ENCODE measurements around the gene CALB2. TPM values are rescaled to one million over a fixed set of nuclear protein-coding genes. Genes with fewer than 3 reads are reported as not detected.

CALB2 gene
- total RNA-seq, 1 experiment from 2014 or later, result 5.5 TPM

DNA sequence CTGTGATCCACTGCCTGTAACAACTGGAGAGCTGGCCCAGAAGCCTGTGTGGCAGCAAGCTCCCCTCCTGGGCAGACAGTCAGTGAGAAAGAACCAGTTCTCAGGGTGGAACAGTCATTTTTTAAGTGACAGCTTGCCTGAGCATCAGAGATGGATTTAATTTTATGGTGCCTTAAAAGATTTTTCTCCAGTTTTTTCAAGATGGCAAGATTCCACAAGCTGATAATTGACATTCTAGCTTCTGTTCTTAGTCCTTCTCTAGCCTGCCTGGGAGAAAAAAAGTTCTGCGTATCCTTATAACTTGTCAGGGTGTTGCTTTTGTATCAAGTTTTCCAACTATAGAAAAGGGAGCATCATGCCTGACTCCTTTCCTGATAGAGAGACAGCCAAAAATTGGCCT lies 21.2 kb downstream of the CALB2 start:
- TF ChIP-seq YY1 (IDR thresholded peaks at IDR 0.05; ENCODE audit: extremely low read depth, insufficient replicate concordance, low read depth, low read length) (no peak), FOSL1 (IDR thresholded peaks at IDR 0.05; ENCODE audit: low read depth) (no peak), POLR2A (IDR thresholded peaks at IDR 0.05; ENCODE audit: borderline replicate concordance, extremely low read depth, insufficient read depth, insufficient read length) (no peak), ZNF274 (IDR thresholded peaks at IDR 0.05; ENCODE audit: low read depth, low read length) (no peak), SP1 (IDR thresholded peaks at IDR 0.05; ENCODE audit: low read depth) (no peak)
- TF ChIP-seq, protein P1, sequence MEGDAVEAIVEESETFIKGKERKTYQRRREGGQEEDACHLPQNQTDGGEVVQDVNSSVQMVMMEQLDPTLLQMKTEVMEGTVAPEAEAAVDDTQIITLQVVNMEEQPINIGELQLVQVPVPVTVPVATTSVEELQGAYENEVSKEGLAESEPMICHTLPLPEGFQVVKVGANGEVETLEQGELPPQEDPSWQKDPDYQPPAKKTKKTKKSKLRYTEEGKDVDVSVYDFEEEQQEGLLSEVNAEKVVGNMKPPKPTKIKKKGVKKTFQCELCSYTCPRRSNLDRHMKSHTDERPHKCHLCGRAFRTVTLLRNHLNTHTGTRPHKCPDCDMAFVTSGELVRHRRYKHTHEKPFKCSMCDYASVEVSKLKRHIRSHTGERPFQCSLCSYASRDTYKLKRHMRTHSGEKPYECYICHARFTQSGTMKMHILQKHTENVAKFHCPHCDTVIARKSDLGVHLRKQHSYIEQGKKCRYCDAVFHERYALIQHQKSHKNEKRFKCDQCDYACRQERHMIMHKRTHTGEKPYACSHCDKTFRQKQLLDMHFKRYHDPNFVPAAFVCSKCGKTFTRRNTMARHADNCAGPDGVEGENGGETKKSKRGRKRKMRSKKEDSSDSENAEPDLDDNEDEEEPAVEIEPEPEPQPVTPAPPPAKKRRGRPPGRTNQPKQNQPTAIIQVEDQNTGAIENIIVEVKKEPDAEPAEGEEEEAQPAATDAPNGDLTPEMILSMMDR (IDR thresholded peaks at IDR 0.05 in 2 of 3, conservative IDR thresholded peaks at IDR 0.05 in 1 of 3; ENCODE audit: borderline replicate concordance in 1 of 3, insufficient read depth in 1 of 3, low read depth in 2 of 3, low read length in 2 of 3), result no peak
- TF ChIP-seq, protein P2, sequence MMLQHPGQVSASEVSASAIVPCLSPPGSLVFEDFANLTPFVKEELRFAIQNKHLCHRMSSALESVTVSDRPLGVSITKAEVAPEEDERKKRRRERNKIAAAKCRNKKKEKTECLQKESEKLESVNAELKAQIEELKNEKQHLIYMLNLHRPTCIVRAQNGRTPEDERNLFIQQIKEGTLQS (IDR thresholded peaks at IDR 0.05), result no peak

DNA sequence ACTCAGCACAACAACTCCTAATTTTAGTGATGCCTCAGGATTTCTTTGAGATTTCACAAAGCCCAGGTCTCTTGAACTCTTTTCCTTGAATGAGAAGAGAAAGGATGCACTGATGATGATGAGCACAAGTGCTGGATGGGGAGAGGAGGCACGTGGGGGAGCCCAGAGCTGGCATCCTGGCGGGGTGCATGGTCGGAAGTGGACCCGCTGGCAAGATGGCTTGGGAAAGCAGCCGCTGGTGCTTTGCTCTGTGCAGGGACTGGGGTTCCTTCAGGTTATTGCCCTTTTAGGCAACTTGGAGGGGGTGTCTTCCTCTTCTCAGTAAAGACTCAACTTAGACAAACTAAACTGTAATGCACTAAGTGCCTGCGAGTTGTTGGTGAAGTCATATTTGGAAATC lies 22.3 kb downstream of the CALB2 start:
- no peak overlapping the region for H3K9ac ChIP-seq (ENCODE audit: low read length)
- intact Hi-C loops (cut with micrococcal nuclease), result no loop called here
- H3K4me2 ChIP-seq (ENCODE audit: low read length), result no peak overlapping the region
- no peaks in the 10 kb centered on the region for H3K9me3 ChIP-seq (ENCODE audit: control insufficient read depth in 1 of 2, insufficient read depth in 1 of 2, low read depth in 1 of 2, low read length in 2 of 2)
- no TSS peak for BruUV-seq (replicated peaks)
- H2AFZ ChIP-seq (ENCODE audit: low read depth, low read length, poor library complexity, severe bottlenecking), result no peak overlapping the region
- ATAC-seq, result no peak
- CTCF ChIA-PET, result no interaction called here
- RAD21 ChIA-PET (ENCODE audit: low non-redundant PET in 1 of 2, low total read pairs in 2 of 2, uncharacterized antibody in 2 of 2, unreplicated experiment in 2 of 2), result no interaction called here
- DNase-seq (ENCODE audit: low read depth, low spot score), result no peak
- H3K4me3 ChIP-seq (replicated peaks in 1 of 2; ENCODE audit: low read depth in 1 of 2, low read length in 2 of 2), result no peak overlapping the region
- no peak overlapping the region for H3K27ac ChIP-seq (ENCODE audit: low read depth, low read length)
- no peaks in the 10 kb centered on the region for H3K4me1 ChIP-seq (ENCODE audit: control insufficient read depth in 1 of 2, insufficient read depth in 2 of 2, low read length in 2 of 2)
- H3K36me3 ChIP-seq (ENCODE audit: control insufficient read depth in 1 of 2, insufficient read depth in 2 of 2, low read length in 2 of 2), result no peaks in the 10 kb centered on the region
- H3K79me2 ChIP-seq (ENCODE audit: insufficient read depth, low read length), result no peaks in the 10 kb centered on the region
- H4K20me1 ChIP-seq (ENCODE audit: insufficient read depth), result no peaks in the 10 kb centered on the region
- TF ChIP-seq ZNF274 (IDR thresholded peaks at IDR 0.05; ENCODE audit: low read depth, low read length) (no peak), EZH2phosphoT487 (IDR thresholded peaks at IDR 0.05; ENCODE audit: borderline replicate concordance) (no peak), POLR2A (IDR thresholded peaks at IDR 0.05; ENCODE audit: borderline replicate concordance, extremely low read depth, insufficient read depth, insufficient read length) (no peak), EZH2 (IDR thresholded peaks at IDR 0.05) (no peak), ELF1 (IDR thresholded peaks at IDR 0.05; ENCODE audit: borderline replicate concordance, low read depth) (no peak), SIN3A (IDR thresholded peaks at IDR 0.05; ENCODE audit: low read depth) (no peak), CBX3 (IDR thresholded peaks at IDR 0.05; ENCODE audit: low read depth) (no peak), POLR2AphosphoS5 (IDR thresholded peaks at IDR 0.05; ENCODE audit: low read depth, low read length) (no peak), RAD21 (IDR thresholded peaks at IDR 0.05; ENCODE audit: low read depth) (no peak), FOSL1 (IDR thresholded peaks at IDR 0.05; ENCODE audit: low read depth) (no peak), TCF7L2 (IDR thresholded peaks at IDR 0.05; ENCODE audit: borderline replicate concordance, extremely low read depth, insufficient read depth, insufficient read length) (no peak), JUND (IDR thresholded peaks at IDR 0.05) (no peak)
- TF ChIP-seq, protein P2 (IDR thresholded peaks at IDR 0.05), result no peak
- TF ChIP-seq, protein P1 (IDR thresholded peaks at IDR 0.05 in 2 of 3, conservative IDR thresholded peaks at IDR 0.05 in 1 of 3; ENCODE audit: borderline replicate concordance in 1 of 3, insufficient read depth in 1 of 3, low read depth in 2 of 3, low read length in 2 of 3), result no peak
- no peaks in the 10 kb centered on the region for H3K9me2 ChIP-seq (ENCODE audit: insufficient read depth)
- POLR2A ChIA-PET, result no interaction called here
- H3K27me3 ChIP-seq (ENCODE audit: insufficient read depth, low read length), result peaks cover 7% of the 10 kb centered on the region; the same call in 1 of the 2 replicates

More for the DNA sequence above, 21.2 kb downstream of the CALB2 start:
- Histone ChIP-seq H2AFZ (ENCODE audit: low read depth, low read length, poor library complexity, severe bottlenecking) (no peak overlapping the region), H3K4me2 (ENCODE audit: low read length) (no peak overlapping the region), H3K9ac (ENCODE audit: low read length) (no peak overlapping the region), H3K4me3 (replicated peaks in 1 of 2; ENCODE audit: low read depth in 1 of 2, low read length in 2 of 2) (no peak overlapping the region), H3K27ac (ENCODE audit: low read depth, low read length) (no peak overlapping the region), H3K4me1 (ENCODE audit: control insufficient read depth in 1 of 2, insufficient read depth in 2 of 2, low read length in 2 of 2) (no peaks in the 10 kb centered on the region), H3K27me3 (ENCODE audit: insufficient read depth, low read length) (peaks cover 7% of the 10 kb centered on the region; the same call in 1 of the 2 replicates), H3K36me3 (ENCODE audit: control insufficient read depth in 1 of 2, insufficient read depth in 2 of 2, low read length in 2 of 2) (no peaks in the 10 kb centered on the region), H3K9me3 (ENCODE audit: control insufficient read depth in 1 of 2, insufficient read depth in 1 of 2, low read depth in 1 of 2, low read length in 2 of 2) (no peaks in the 10 kb centered on the region), H3K79me2 (ENCODE audit: insufficient read depth, low read length) (no peaks in the 10 kb centered on the region), H4K20me1 (ENCODE audit: insufficient read depth) (no peaks in the 10 kb centered on the region), H3K9me2 (ENCODE audit: insufficient read depth) (no peaks in the 10 kb centered on the region)
- ChIA-PET CTCF (no interaction called here), RAD21 (ENCODE audit: low non-redundant PET in 1 of 2, low total read pairs in 2 of 2, uncharacterized antibody in 2 of 2, unreplicated experiment in 2 of 2) (no interaction called here), POLR2A (no interaction called here)
- no peak for DNase-seq (ENCODE audit: low read depth, low spot score)
- BruUV-seq (replicated peaks), result no TSS peak
- intact Hi-C loops (cut with micrococcal nuclease), result no loop called here
- no peak for ATAC-seq
